GM18861 (cell line): ENCODE measurements around the gene ABCG4.
"Not testable (repeated sequence)": the region's sequence is repeated elsewhere in the genome, so short reads cannot be mapped to it uniquely, and the experiment has no call there.

Source experiments
- ATAC-seq: cut with Tn5 transposase; IDR thresholded peaks from one replicate; pipeline ENCODE4 v1.9.1; 2021; ENCODE audit not compliant: unreplicated experiment

The ABCG4 gene

DNA sequence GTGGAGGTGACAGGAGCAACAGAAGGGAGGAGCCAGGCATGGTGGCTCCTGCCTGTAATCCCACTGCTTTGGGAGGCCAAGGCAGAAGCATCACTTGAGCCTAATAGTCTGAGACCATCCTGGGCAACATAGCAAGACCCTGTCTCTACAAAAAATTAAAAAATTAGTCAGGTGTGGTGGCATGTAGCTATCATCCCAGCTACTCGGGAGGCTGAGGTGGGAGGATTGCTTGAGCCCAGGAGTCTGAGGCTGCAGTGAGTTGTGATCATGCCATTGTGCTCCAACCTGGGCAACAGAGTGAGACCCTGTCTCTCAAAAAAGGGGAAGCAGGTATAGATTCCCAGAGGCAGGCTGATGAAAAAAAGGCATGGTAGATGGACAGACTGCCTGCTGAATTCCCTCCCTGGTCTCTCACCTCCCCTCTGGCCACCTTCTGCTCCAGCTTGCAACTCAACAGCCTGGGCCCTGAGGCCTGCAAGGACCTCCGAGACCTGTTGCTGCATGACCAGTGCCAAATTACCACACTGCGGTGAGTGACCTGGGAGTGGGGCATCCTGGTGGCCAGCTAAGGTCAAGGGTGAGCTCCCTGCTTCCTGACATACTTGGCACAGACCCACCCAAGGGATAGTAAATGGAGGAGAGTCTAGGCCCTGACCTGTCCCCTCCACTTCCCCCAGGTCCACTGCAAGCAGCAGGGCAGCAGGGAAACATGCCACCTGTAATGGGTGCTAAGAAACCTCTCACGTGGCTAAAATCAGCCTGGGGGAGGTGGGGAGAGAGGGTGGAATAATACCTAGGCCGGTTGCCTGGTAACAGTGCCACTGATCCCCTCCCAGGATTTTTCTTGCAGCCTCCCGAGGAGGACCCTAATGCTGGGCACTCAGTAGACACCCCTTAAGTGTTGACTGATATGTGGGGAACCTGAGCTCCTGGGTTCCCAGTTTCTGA is 32.2 kb downstream of the ABCG4 start:
- no peak for ATAC-seq

DNA sequence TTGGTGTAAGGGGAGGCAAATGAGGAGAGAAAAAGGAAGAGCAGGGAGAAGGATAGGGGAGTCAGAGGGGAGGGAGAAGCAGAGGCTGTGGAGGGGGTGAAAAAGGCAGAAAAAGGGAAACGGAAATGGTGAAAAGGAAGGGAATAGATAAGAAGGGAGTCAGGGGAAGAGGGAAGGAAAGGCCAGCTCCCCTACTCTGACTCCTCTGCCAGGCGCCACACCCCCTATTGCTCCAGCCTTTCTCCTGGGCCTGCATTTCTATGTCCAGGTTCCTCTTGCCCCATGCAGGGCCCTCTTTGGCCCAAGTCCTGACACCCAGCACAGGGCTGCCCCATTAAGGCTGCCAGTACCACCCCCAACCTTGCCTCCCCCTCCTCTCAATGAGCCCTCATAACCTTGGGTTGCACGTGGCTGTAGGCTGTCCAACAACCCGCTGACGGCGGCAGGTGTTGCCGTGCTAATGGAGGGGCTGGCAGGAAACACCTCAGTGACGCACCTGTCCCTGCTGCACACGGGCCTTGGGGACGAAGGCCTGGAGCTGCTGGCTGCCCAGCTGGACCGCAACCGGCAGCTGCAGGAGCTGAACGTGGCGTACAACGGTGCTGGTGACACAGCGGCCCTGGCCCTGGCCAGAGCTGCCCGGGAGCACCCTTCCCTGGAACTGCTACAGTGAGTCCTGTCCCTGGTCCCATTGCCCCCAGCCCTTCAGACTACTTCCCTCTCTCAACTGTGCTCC is 33.0 kb downstream of the ABCG4 start:
- no peak for ATAC-seq

DNA sequence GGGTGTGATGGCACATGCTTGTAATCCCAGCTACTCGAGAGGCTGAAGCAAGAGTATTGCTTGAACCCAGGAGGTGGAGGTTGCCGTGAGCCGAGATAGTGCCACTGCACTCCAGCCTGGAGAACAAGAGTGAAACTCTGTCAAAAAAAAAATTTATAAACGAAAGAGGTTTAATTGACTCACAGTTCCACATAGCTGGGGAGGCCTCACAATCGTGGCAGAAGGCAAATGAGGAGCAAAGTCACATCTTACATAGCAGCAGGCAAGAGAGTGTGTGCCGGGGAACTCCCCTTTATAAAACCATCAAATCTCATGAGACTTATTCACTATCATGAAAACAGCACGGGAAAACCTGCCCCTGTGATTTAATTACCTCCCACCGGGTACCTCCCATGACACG is 35.5 kb downstream of the ABCG4 start:
- not testable (repeated sequence) for ATAC-seq

DNA sequence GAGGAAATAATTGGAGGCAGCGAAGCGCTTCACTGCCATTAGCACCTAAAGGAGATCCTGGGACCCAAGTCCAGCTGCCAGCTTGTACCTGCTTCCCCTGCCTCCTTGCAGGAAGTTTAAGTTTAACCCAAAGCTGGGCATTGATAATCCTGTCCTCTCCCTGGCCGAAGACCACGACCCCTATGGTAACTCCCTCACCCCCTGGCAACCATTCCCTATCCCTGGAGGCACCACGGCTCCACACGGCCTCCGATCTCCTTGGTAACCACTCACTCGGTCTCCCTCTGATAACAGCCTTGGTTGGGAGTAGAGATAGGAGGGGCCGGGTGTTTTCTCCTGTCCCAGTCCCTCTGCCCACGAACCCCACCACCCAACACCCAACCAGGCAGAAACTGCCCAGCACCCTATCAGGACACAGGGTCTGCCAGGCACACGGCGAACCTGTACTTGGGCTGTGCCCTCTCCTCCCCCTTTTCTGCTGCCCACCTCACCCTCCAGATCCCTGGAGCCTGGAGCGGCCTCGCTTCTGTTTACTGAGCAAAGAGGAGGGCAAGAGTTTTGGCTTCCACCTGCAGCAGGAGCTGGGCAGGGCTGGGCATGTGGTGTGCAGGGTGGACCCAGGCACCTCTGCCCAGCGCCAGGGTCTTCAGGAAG is 37.3 kb downstream of the ABCG4 start:
- no peak for ATAC-seq

DNA sequence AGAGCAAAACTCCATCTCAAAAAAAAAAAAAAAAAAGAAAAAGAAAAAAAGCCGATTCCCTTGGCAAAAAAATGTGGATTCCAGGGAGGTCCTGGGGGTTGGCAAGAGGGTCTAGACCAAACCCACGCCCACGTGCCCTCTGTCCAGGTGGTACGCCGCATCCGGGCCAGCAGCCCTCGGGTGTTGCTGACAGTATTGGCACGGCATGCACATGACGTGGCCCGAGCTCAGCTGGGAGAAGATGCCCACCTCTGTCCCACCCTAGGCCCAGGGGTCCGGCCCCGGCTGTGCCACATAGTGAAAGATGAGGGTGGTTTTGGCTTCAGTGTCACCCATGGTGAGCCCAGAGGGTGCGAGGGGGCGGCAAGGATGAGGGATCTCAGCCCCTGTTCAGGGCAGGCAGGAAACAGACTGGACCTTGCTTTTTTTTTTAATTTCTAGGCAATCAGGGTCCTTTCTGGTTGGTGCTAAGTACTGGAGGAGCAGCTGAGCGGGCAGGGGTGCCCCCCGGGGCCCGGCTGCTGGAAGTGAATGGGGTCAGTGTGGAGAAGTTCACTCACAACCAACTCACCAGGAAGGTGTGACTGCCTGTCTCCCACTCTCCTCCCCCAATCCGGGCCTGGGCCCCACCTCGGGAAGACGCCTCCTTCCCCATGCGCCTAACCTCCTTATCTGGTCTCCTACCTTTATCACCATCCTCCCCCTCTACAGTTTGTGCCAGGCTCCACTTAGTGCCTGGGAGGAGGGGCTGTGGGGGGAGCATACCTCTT is 38.5 kb downstream of the ABCG4 start:
- no peak for ATAC-seq

DNA sequence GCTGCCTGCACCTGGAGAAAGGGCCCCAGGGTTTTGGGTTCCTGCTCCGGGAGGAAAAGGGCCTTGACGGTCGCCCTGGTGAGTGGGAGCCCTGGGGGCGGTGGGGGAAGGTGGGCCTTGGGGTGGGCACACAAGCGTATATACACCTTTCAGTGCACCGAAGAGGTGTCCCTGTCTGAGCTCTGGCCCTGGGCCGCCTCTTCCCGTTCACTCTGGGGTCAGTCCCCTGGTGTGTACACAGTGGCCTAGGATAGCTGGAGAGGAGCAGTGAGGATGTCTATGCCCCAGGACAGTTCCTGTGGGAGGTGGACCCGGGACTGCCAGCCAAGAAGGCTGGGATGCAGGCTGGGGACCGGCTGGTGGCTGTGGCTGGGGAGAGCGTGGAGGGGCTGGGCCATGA is 39.2 kb downstream of the ABCG4 start:
- no peak for ATAC-seq

DNA sequence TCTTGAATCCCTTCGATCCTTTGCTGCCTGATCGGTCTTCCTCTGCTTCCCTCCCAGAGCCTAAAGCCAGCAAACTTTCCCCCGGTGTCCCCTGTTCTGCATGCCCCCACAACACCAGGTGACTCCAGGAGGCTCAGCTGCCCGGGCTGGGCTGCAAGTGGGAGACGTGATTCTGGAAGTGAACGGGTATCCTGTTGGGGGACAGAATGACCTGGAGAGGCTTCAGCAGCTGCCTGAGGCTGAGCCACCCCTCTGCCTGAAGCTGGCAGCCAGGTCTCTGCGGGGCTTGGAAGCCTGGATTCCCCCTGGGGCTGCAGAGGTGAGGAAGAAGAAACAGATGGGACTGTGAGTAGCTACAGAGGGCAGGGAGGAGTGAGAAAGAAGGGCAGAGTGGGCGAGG is 40.0 kb downstream of the ABCG4 start:
- no peak for ATAC-seq

DNA sequence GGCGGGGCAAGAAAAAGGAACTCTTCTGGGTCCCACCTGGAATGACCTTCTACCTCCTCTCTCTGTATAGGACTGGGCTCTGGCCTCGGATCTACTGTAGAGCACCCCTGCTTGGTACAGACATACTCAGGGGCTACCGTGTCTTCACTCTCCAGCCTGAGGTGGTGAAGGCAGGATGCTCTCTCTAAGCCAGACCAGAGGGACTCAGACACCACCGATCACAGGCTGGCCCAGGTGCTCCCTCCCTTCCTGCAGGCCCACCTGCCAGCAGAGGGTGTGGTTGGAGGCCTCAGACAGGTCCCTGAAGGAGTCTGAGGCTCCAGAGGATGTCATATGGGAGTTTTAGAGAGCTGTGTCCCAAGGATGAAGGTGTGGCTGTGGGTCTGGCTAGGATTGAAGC is 40.5 kb downstream of the ABCG4 start:
- ATAC-seq: no peak

DNA sequence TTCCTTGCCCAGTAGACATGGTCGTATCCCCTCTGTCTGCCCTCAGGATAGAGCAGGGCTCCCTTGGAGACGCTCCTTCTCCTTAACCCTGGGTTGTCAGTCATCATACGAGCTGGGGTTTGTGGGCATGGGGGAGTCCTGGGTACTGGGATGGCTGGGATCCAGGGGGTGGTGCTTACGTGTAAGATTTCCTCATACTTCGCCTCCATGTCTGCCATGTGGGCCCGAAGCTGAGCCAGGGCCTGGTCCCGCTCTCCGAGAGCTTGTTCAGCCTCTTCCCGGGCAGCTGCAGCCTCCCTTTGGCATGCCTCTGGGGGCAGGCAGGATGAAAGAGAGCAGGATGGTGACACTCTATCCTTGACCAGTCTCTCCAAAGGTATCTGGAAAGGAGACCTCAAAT is 41.7 kb downstream of the ABCG4 start:
- no peak for ATAC-seq

DNA sequence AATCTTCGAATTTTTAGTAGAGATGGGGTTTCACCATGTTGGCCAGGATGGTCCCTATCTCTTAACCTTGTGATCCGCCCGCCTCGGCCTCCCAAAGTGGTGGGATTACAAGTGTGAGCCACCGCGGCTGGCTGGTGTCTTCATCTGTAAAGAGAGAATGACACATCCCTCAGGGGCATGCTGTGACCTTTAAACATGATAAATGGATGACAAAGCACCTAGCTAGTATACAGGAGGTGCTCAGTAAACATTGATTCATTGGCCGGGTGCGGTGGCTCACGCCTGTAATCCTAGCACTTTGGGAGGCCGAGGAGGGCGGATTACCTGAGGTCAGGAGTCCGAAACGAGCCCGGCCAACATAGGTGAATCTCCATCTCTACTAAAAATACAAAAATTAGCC is 42.4 kb downstream of the ABCG4 start:
- ATAC-seq: not testable (repeated sequence)

DNA sequence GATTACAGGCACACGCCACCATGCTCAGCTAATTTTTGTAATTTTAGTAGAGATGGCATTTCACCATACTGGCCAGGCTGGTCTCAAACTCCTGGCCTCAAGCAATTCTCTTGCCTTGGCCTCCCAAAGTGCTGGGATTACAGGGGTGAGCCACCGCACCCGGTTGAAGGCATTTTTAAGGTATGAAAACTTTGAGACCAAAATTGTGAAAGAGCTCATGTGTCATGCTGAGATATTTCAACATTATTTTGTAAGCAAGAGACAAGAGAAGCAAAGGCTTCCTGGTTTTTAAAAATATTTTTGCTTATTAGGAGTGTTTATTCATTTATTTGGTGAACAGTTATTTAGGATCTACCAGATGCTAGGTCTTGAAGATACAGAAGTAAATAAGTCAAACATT is 43.3 kb downstream of the ABCG4 start:
- ATAC-seq: no peak

DNA sequence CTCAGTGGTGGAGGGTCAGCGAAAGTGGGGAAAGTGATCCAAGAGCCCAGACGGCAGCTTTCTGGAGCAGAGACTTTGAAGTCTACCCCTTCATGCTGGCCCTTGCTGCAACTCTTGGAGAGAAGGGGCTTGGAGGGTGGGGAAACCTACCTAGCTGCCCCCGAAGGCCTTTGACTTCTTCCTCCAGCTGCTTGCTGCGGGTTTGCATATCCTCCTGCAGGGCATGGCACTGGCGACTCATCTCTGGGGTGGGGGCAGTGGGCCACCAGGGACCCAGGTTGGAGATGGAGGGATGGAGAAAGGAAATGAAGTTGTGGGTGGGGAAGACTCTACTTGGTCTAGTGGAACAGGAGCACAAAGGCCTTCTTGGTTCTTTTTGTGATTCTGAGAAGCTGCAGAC is 44.1 kb downstream of the ABCG4 start:
- ATAC-seq: no peak

DNA sequence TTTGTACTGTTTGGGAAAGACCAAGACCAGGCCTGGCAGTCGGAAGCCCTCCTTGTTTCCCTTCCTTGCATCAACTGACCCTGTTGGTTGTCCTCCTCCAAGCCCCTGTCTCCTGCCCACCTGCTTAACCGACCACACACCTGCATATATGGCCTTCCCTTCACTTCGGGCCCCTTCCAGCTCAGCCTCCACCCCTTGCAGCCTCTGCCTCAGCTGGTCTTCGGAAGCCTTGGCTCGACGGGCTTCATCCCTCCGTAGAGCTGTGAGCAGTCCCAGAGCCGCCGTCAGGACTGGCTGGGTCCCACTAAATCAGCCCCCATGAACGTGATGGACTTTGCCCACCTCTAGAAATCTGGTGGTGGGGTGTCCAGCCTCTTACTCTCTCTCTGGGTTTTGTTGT is 44.8 kb downstream of the ABCG4 start:
- ATAC-seq: no peak

DNA sequence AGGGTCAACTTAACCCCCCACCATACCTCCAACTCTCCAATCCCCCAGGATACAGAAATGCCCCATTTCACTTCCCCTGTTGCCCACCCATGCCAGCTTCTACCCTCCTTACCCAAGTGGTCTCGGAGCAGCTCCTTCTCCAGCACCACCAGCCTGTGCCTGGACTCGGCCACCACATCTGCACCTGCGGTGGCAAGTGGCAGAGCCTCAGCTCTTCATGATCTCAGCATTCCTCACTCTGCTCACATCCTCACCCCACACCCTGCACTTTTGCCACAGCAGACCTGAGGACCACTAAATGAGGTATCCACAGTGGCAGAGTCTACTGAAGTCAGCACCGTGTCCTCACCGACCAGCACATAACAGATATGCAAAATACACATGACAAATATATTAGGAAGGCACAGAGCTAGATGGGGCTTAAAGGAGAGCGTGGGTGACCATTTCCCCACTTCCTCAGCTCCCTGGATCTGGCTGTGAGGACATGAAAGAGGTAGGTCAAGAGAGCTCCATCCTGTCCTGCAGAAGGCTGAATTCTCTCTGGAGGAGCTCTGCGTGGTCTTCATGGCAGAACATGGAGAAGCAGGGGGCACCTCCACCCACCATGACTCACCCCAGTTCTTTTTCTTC is 46.1 kb downstream of the ABCG4 start:
- ATAC-seq: no peak

DNA sequence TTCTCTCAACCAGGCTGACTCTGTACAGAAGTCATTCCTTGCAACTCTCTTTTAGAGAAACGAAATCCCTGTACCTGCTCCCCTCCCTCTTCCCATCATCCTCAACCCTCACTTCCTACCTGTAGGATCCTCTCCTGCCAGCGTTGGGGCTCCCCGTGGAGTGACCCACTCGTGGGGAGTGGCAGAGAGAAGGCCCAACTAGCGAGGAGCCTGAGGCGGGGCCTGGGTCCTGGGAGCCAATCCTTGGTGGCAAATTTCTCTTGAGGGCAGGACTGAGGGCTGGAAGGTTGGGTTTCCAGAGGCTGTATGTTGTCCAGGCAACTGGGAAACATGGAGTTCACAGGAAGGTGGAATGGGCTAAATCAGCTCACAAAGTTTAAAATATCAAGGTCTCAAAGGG is 46.8 kb downstream of the ABCG4 start:
- no peak for ATAC-seq

DNA sequence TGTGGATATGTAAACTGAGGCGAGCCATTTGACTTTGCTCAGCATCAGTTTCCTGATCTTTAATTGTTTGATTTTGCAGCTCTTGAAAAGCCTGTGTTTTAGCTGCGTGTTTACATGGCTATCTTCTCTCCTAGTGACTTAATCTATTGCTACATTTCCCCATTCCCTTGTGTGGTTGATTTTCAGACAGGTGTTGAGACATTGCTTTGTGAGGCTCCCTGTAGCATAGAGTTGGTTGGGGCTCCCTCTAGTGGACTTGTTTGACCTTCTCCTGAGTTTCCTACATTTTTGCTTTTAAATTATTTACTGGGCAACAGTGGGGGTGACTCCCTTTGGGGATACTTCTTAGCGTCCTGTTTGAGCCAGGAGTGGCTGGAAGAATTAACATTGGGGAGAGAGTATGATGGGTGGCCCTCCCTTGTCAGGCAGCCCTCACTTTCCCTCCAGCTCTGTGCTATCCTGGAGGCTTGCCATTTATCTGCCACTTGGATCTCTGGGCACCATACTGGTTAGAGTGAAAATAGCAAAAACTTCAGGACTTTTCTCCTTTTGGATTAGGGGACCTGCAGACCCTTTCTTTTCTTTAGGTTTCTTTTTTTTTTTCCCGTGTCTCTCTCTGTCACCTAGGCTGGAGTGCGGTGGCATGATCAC is 48.1 kb downstream of the ABCG4 start:
- peak; percentile 68 for ATAC-seq

DNA sequence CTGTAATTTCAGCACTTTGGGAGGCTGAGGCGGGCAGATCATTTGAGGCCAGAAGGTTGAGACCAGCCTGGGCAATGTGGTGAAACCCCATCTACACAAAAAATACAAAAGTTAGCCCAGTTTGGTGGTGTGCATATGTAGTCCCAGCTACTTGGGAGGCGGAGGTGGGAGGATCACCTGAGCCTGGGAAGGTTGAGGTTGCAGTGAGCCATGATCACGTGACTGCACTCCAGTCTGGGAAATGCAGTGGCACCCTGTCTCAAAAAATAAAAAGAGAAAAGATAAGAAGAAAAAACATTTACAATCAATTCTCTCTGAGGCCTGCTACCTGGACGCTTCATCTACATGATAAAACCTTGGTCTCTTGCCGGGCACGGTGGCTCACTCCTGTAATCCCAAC is 50.1 kb downstream of the ABCG4 start:
- ATAC-seq: no peak

DNA sequence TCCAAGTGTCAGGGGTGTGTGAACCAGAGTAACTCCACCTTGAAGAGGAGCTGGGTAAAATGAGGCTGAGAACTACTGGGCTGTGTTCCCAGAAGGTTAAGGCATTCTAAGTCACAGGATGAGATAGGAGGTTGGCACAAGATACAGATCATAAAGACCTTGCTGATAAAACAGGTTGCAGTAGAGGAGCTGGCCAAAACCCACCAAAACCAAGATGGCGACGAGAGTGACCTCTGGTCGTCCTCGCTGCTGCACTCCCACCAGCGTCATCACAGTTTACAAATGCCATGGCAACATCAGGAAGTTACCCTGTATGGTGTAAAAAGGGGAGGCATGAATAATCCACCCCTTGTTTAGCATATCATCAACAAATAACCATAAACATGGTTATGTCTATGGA is 52.4 kb downstream of the ABCG4 start:
- ATAC-seq: not testable (repeated sequence)

DNA sequence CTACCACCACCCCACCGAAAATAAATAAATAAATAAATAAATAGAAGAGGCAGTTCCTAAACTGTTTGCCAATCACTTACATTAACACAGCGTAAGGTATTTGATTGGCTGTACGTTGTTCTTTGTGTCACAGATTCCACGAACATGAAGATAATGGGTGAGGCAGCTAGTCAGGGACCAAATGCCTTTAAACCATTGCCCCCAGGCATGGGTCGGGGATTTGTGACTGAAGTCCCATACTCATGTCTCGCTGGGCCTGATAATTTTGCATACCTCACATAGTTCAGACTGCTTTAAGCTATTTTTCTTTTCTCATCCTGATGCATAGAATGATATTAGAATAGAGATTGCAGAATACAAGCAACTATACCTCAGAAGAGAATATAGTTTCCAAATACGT is 53.7 kb downstream of the ABCG4 start:
- ATAC-seq: no peak

DNA sequence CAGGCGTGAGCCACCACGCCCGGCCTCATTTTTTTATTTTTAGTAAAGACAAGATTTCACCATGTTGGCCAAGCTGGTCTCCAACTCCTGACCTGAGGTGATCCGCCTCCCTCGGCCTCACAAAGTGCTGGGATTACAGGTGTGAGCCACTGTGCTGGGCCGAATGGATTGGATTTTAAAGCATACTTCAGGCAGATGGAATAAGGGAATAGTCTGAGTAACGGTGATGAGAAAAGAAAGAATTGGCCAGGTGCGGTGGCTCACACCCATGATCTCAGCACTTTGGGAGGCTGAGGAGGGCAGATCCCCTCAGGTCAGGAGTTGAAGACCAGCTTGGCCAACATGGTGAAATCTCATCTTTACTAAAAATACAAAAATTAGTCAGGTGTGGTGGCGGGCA is 55.2 kb downstream of the ABCG4 start:
- no peak for ATAC-seq
